NCI-H526 treated with DMSO at 0.1 percent for 48 hours (cell line): ENCODE results near the gene NAV2.
"Not testable (repeated sequence)": the region's sequence is repeated elsewhere in the genome, so short reads cannot be mapped to it uniquely, and the experiment has no call there.

Experiments
- DNase-seq: peaks from one replicate; lab custom pipeline; 2025; lab: John Stamatoyannopoulos, UW

NAV2 gene

DNA sequence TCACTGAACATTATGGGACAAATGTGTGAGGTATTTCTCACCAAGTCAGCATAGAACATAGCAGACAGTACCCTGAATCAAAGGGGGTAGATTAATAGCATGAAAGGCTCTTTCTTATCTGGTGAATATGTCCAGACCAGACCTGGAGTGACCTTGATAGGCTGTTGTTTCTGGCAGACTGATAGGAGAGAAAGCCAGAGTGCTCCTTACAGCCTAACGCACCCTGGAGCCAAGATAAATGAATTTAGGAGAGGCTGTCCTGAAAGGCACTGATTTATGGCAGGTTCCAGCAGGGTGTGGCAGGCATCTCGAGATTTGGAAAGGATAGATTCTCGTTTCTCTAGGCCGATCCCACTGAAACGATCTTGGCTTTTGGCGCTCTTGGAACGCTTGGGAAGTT, 243.0 kb downstream of the NAV2 start:
- no peak for DNase-seq

- DNase-seq = no peak
These were observed 243.6 kb downstream of the NAV2 start for GRCh38 chr11:19956228-19956627.

- no peak for DNase-seq
These were observed 244.8 kb downstream of the NAV2 start for GRCh38 chr11:19957294-19957943.

DNA sequence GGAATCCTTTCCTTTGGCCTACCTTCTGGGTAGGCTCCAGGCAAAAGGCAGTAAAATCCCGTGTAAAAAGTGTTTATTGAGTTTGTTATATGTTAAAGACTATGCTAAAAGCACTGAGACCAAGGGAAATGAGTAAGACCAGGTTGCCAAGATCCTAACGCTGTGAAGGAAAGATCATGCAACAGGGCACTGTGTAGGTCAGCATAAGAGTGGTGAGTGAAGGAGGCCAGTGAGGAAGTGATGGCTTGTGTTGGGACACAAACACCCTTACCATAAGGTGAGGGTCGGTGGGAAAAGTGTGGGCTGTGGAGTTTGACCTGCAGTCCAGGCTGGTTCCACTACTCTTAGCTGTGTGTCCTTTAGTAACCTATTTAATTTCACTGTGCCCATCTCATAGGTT, 245.6 kb downstream of the NAV2 start:
- DNase-seq = no peak

- no peak for DNase-seq
These were observed 246.6 kb downstream of the NAV2 start for GRCh38 chr11:19959210-19959609.

- DNase-seq = no peak
These were observed 247.0 kb downstream of the NAV2 start for GRCh38 chr11:19959648-19960059.

GRCh38 chr11:19960410-19960809, 247.8 kb downstream of the NAV2 start:
- not testable (repeated sequence) for DNase-seq

DNA sequence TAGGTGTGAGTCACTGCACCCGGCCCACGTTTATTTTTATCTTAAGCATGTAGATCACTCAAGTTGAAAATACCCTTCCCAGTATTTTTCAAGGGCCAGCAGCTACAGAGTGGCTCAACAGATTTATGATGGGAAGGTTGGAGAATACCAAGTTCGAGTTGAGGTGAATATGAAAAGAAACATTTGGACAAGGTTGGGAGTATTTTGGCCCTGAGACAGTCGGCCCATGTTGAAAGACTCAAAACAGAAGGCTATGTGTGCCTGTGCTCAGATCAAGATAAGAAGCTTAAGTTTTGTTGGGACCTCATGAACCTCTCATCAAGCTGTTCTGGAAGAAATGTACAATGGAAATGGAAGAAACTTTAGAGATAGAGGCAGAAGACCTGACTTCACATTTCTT, 248.6 kb downstream of the NAV2 start:
- no peak for DNase-seq

GRCh38 chr11:19962053-19962800, 249.6 kb downstream of the NAV2 start:
- no peak for DNase-seq

DNA sequence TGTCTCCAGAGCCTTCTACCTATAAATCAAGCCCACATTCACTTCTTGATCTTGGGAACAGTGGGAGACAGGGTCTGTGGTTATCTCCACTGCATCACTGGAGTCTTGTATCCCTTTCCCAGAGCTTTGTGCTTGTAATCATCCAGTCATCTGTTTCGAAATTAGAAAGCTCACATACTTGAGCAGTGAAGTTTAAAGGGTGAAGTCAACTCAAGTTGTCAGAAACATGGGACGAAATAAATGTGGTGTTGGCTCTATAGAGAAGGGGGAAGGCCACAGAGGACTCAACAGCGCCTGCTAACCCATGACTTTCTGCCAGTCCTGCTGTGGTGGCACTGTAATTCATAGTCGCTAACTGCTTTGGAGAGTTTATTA, 250.2 kb downstream of the NAV2 start:
- DNase-seq = no peak

GRCh38 chr11:19963697-19964387, 251.2 kb downstream of the NAV2 start:
- DNase-seq = no peak

DNA sequence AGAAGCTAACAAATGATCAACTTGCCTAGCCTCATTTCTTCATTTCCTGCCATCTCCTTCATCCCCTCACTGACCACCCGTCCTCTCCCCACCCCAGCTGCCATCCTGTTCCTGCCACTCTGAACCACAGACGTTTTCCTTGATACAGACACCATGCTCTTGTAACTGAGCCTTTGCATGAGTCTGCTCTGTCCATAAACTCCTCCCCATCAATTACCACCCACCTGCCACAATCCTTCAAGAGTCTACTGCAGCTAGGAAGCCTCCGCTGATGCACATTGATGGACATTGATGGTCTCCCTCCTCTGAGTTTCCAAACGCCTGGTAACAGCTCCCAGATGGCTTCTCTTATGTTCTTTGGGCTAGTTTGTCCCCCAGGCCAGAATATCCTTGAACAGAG, 253.8 kb downstream of the NAV2 start:
- DNase-seq = no peak

DNA sequence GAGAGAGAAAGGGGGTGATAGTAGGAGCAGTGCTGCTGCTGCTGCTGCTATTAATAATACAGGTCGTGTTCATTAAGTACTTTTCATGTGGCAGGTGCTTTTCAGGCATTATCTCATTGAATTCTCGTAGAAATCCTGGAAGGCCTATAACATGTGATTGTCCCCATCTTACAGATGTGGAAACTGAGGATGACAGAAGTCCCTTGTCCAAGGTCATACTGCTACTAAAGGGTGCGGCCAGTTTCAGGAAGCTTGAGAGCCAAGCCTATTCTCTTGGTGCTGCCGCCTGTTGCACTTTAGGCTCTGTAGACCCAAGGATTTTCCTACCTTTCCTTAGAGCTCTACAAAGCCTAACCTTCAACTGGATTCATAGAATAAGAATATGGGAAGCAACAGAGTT, 254.3 kb downstream of the NAV2 start:
- no peak for DNase-seq

- DNase-seq = no peak
These were observed 255.2 kb downstream of the NAV2 start for GRCh38 chr11:19967787-19968186.

DNA sequence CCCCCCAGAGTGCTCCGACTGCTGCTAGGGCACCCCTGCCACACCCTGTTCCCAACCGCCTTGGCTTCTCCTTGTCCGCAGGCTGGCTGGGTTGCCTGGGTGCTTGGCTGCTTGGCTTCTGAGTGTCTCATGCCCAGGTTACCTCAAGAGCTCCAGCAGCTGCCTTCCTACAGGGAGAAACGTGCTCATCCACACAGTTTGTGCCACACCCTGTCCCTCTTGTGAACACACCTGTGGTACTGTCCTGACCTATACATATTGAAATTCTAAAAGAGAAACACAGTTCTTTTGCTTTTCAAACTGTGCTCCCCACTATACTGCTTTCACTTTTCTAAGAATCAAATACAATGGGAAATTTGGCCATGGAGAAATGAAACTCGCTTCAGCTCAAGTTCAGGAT, 256.2 kb downstream of the NAV2 start:
- no peak for DNase-seq

- no peak for DNase-seq
These were observed 258.3 kb downstream of the NAV2 start for GRCh38 chr11:19970944-19971343.

- DNase-seq = no peak
These were observed 259.5 kb downstream of the NAV2 start for GRCh38 chr11:19972091-19972490.

DNA sequence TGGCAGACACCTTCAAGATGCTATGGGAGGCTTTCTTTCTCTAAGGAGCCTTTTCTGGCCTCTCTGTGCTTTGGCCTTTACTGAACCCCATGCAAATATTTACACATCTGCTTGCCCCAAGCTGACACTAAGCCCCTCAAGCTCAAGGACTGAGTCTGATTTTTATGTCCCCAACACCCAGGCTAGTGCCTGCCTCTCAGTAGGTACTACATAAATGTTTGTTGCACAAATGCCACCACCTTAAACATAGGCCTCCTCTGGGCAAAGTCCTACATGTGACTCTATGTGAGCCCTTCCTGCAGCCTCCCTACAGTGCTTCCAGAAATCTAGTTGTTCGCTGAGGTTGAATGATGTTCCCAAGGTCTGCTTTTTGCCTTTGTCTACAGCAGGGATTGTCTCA, 260.0 kb downstream of the NAV2 start:
- DNase-seq = no peak

- no peak for DNase-seq
These were observed 260.5 kb downstream of the NAV2 start for GRCh38 chr11:19973136-19973635.

GRCh38 chr11:19974886-19975285, 262.2 kb downstream of the NAV2 start:
- DNase-seq = peak; percentile 23

GRCh38 chr11:19975414-19975990, 262.9 kb downstream of the NAV2 start:
- no peak for DNase-seq

DNA sequence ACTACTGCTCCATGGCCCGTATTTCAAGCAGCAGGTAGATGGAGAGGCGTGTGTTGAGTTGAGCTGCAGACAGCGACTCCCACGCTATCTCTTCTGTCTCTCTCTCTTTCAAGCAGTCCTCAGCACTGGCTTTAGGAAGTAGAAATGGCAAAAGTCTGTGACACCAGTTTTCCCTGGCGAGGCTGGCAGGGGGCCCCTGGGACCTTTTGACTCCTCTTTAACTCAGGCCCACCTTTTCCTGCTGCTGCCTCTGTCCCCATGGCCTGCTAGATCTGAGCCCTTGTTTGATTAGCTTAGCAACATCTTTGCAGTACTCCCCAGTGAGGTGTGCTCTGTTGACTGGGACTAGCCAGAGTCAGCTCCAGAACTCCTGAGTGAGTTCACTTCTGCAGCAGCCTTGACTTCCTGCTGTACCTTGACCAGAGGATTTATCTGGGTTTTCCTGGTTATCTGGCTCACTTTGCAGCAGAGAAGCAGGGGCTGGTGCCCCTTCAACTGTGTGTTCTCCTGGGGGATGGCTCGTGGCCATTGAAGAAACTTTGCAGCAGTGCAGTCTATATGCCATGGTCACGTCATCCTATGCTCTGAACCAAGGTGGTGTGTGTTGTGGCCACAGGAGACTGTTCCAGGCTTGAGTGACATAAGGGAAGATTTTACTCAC, 263.8 kb downstream of the NAV2 start:
- no peak for DNase-seq
